HAP-1 (cell line): Measurements from ENCODE around the gene CELA2A.
"Not testable (repeated sequence)": the region's sequence is repeated elsewhere in the genome, so short reads cannot be mapped to it uniquely, and the experiment has no call there.

Experiments
- DNase-seq, 2 experiments: peaks; one replicate each; pipeline ENCODE4 v3.0.0-alpha.2; 2016 to 2020; ENCODE audit warnings: low spot score in 2 of 2
- H3K27me3 ChIP-seq: fragments of 250-450 bp; sonication (Bioruptor Pico); 2 replicates; pipeline ENCODE4 v1.5.1; 2020; ENCODE audit warnings: low read depth, mild to moderate bottlenecking, moderate library complexity
- H3K36me3 ChIP-seq: fragments of 250-450 bp; sonication (Bioruptor Pico); replicated peaks from 2 replicates; pipeline ENCODE4 v1.5.1; 2020; ENCODE audit warnings: mild to moderate bottlenecking
- H3K4me1 ChIP-seq: fragments of 250-450 bp; sonication (Bioruptor Pico); 2 replicates; pipeline ENCODE4 v1.5.1; 2020; ENCODE audit warnings: mild to moderate bottlenecking
- H3K4me3 ChIP-seq: fragments of 250-450 bp; sonication (Bioruptor Pico); 2 replicates; pipeline ENCODE4 v1.5.1; 2020; ENCODE audit warnings: mild to moderate bottlenecking, moderate library complexity
- H3K9me3 ChIP-seq: fragments of 250-450 bp; sonication (Bioruptor Pico); 2 replicates; pipeline ENCODE4 v1.5.1; 2020; ENCODE audit warnings: mild to moderate bottlenecking, moderate library complexity
- in situ Hi-C: fragments of 300-500 bp; cut with MboI; formaldehyde crosslinking; loops from 3 replicates; pipeline ENCODE4 v1.14.3; 2020; ENCODE audit warnings: low sequenced_read_pairs, inconsistent platforms, mixed read lengths

Gene CELA2A

GRCh38 chr1:15428815-15429435 is 27.6 kb upstream of the CELA2A start:
- H3K36me3 ChIP-seq, result peaks cover 26% of the 10 kb centered on the region
- in situ Hi-C loops, result loop anchor here (5.0 to 10.0 kb wide), 2 partner anchors 102 to 304 kb away; no protein-coding TSS in a partner anchor

GRCh38 chr1:15429701-15430149 is 26.8 kb upstream of the CELA2A start:
- no peak for DNase-seq
- H3K4me1 ChIP-seq, result no peaks in the 10 kb centered on the region
- H3K27me3 ChIP-seq, result no peaks in the 10 kb centered on the region
- no peak overlapping the region for H3K4me3 ChIP-seq
- in situ Hi-C loops, result loop anchor here (5.0 to 10.0 kb wide), 2 partner anchors 102 to 305 kb away; no protein-coding TSS in a partner anchor
- no peaks in the 10 kb centered on the region for H3K9me3 ChIP-seq
- peaks cover 26% of the 10 kb centered on the region for H3K36me3 ChIP-seq

More at GRCh38 chr1:15428815-15429435, 27.6 kb upstream of the CELA2A start:
- H3K9me3 ChIP-seq, result no peaks in the 10 kb centered on the region
- no peak for DNase-seq
- no peak overlapping the region for H3K4me3 ChIP-seq
- no peaks in the 10 kb centered on the region for H3K4me1 ChIP-seq
- H3K27me3 ChIP-seq, result no peaks in the 10 kb centered on the region

DNA sequence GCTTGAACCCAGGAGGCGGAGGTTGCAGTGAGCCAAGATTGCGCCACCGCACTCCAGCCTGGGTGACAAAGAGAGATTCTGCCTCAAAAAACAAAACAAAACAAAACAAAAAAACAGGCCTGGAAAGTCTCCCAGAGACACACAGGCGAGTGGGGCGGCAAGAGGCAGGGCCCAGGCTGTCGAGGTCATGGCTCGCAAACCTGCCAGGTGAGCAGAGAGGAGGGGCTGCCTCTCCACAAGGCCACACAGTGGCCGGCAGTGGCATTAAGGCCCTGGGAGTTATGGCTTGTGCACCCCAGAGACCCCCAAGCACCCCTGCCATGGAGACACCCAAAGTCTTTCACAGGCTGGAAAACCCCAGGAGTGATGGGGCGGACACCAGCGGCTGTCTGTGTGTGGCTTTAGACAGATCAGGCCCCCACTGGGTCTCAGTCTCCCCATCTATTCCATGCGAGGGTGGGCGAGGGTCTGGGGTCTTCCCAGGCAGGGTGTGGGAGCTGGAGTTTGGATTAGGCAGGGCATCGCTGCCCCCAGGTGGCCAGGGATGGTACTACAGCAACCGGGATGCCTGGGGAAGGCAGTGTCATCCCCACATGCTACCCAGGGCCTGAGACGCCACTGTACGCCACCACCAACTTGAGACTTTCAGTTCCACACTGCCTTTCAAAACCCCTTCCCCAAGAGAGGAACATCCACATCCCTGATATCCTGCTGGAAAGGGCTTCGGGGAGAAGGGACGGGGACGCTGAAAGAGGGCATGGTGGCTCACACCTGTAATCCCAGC is 25.6 kb upstream of the CELA2A start:
- Histone ChIP-seq H3K36me3 (peaks cover 22% of the 10 kb centered on the region), H3K4me3 (no peak overlapping the region), H3K4me1 (no peaks in the 10 kb centered on the region), H3K9me3 (no peaks in the 10 kb centered on the region), H3K27me3 (no peaks in the 10 kb centered on the region)
- in situ Hi-C loops, result no loop called here
- peak in 1 of 2 experiments; percentile 83 for DNase-seq

GRCh38 chr1:15431571-15431948 is 25.0 kb upstream of the CELA2A start:
- Histone ChIP-seq H3K27me3 (no peaks in the 10 kb centered on the region), H3K36me3 (peaks cover 16% of the 10 kb centered on the region), H3K4me1 (no peaks in the 10 kb centered on the region), H3K4me3 (no peak overlapping the region), H3K9me3 (no peaks in the 10 kb centered on the region)
- DNase-seq, result no peak
- in situ Hi-C loops, result no loop called here

DNA sequence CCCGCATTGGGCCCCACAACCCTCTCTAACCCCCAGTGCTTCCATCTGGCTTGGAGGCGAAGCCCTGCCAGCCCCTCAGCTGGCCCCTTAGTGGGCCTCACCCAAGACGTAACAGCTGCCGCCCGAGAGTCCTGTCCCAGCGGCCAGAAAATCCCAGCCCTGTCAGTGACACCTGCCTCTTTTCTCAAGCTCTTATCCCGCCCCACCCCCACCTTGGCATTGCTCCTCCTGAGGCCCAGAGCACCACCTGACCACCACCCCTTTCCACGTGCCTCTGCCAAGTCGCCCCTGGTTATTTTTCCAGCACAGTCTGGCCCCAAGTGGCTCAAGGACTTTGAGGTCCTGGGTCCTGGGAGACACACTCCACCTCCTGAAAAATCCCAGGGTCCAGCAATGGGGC is 24.2 kb upstream of the CELA2A start:
- Histone ChIP-seq H3K36me3 (peaks cover 9% of the 10 kb centered on the region), H3K27me3 (no peaks in the 10 kb centered on the region), H3K4me1 (no peaks in the 10 kb centered on the region), H3K9me3 (no peaks in the 10 kb centered on the region), H3K4me3 (no peak overlapping the region)
- in situ Hi-C loops, result no loop called here
- DNase-seq, result no peak

DNA sequence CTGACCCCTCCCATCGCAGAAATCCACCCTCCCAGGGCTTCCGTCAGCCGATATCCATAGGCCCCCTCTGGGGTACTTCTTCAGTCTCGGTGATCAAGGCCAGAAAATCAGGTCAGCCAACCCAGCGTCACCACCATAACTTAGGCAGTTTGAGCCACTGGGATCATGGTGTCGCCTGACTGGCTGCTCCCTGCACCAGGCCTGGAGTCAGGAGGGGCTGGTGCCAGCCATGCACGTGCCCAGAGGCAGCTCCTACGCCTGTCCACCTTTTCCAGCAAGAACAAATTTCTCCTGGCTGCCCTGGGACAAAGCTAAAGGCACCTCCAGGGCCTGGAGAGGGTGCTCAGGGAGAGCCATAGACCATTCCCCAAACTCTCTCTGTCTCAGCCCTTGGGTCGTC is 23.1 kb upstream of the CELA2A start:
- DNase-seq, result no peak
- H3K27me3 ChIP-seq, result no peaks in the 10 kb centered on the region

GRCh38 chr1:15434739-15435138 is 21.8 kb upstream of the CELA2A start:
- H3K4me3 ChIP-seq, in situ Hi-C loops, H3K27me3 ChIP-seq, DNase-seq, H3K36me3 ChIP-seq, H3K4me1 ChIP-seq, H3K9me3 ChIP-seq: not testable (repeated sequence)

More for the DNA sequence above, 23.1 kb upstream of the CELA2A start:
- Histone ChIP-seq H3K4me1 (no peaks in the 10 kb centered on the region), H3K36me3 (peaks cover 9% of the 10 kb centered on the region), H3K9me3 (no peaks in the 10 kb centered on the region), H3K4me3 (no peak overlapping the region)
- in situ Hi-C loops, result no loop called here

- in situ Hi-C loops, result no loop called here
- no peaks in the 10 kb centered on the region for H3K9me3 ChIP-seq
- no peaks in the 10 kb centered on the region for H3K27me3 ChIP-seq
- no peak for DNase-seq
- H3K4me1 ChIP-seq, result no peaks in the 10 kb centered on the region
- peaks cover 9% of the 10 kb centered on the region for H3K36me3 ChIP-seq
- no peak overlapping the region for H3K4me3 ChIP-seq
Measured at GRCh38 chr1:15435239-15436077, 21.1 kb upstream of the CELA2A start.

GRCh38 chr1:15436881-15437442 is 19.6 kb upstream of the CELA2A start:
- no peaks in the 10 kb centered on the region for H3K4me1 ChIP-seq
- in situ Hi-C loops, result no loop called here
- no peaks in the 10 kb centered on the region for H3K27me3 ChIP-seq
- H3K36me3 ChIP-seq, result no peaks in the 10 kb centered on the region
- no peaks in the 10 kb centered on the region for H3K9me3 ChIP-seq
- no peak for DNase-seq
- no peak overlapping the region for H3K4me3 ChIP-seq

DNA sequence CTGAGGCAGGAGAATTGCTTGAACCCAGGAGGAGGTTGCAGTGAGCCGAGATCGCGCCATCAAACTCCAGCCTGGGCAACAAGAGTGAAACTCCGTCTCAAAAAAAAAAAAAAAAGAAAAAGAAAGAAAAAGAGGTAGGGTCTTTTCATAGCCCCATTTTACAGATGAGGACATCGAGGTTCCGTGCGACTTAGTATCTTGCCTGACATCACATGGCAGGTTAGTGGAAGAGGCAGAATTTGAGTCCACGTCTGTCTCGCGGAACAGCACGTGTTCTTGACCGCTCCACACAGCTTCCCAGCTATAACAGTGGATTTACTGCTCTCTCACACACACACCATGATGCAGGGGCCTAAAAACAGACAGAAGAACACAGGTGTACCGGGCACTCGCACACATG is 17.2 kb upstream of the CELA2A start:
- no peak overlapping the region for H3K4me3 ChIP-seq
- in situ Hi-C loops, result no loop called here
- H3K9me3 ChIP-seq, result no peaks in the 10 kb centered on the region
- H3K36me3 ChIP-seq, result no peaks in the 10 kb centered on the region
- no peaks in the 10 kb centered on the region for H3K27me3 ChIP-seq
- DNase-seq, result no peak
- H3K4me1 ChIP-seq, result no peaks in the 10 kb centered on the region

- H3K36me3 ChIP-seq, result no peaks in the 10 kb centered on the region
- no peak for DNase-seq
- no peaks in the 10 kb centered on the region for H3K27me3 ChIP-seq
- in situ Hi-C loops, result no loop called here
- no peaks in the 10 kb centered on the region for H3K4me1 ChIP-seq
- no peaks in the 10 kb centered on the region for H3K9me3 ChIP-seq
- no peak overlapping the region for H3K4me3 ChIP-seq
Measured at GRCh38 chr1:15440357-15440756, 16.2 kb upstream of the CELA2A start.

DNA sequence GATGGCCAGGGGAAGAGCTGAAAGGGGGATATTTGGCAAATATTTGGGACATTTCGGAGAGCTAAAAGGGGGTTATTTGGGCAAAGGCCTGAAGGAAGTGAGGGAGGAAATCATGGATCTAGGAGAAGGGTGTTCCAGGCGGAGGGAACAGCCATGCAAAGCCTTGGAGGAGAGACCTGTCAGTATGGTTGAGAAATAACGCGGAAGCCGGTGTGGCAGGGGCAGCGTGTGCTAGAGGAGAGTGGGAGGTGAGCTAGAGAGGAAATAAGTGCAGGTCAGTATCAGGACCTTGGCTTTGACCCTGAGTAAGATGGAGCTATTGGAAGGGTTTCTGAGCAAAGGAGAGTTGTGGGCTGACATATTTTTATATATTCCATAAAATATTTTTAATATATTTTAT is 15.3 kb upstream of the CELA2A start:
- DNase-seq, result no peak
- Histone ChIP-seq H3K4me3 (no peak overlapping the region), H3K9me3 (peaks cover 3% of the 10 kb centered on the region; the same call in 1 of the 2 replicates), H3K36me3 (no peaks in the 10 kb centered on the region), H3K27me3 (no peaks in the 10 kb centered on the region), H3K4me1 (no peaks in the 10 kb centered on the region)
- in situ Hi-C loops, result no loop called here

GRCh38 chr1:15442119-15442518 is 14.4 kb upstream of the CELA2A start:
- Histone ChIP-seq H3K4me3 (no peak overlapping the region), H3K27me3 (no peaks in the 10 kb centered on the region), H3K9me3 (peaks cover 3% of the 10 kb centered on the region; the same call in 1 of the 2 replicates), H3K36me3 (no peaks in the 10 kb centered on the region), H3K4me1 (no peaks in the 10 kb centered on the region)
- DNase-seq, result no peak
- in situ Hi-C loops, result no loop called here
